HG03342 (cell line): ENCODE results near the gene SARDH.
"Not testable (repeated sequence)": the region's sequence is repeated elsewhere in the genome, so short reads cannot be mapped to it uniquely, and the experiment has no call there.

ENCODE experiments used
- ATAC-seq: cut with Tn5 transposase; IDR thresholded peaks from one replicate; pipeline ENCODE4 v1.9.1; 2021; ENCODE audit warnings: mild to moderate bottlenecking, moderate library complexity; ENCODE audit not compliant: unreplicated experiment

The SARDH gene

GRCh38 chr9:133686642-133687575, 51.2 kb downstream of the SARDH start:
- ATAC-seq, result no peak

DNA sequence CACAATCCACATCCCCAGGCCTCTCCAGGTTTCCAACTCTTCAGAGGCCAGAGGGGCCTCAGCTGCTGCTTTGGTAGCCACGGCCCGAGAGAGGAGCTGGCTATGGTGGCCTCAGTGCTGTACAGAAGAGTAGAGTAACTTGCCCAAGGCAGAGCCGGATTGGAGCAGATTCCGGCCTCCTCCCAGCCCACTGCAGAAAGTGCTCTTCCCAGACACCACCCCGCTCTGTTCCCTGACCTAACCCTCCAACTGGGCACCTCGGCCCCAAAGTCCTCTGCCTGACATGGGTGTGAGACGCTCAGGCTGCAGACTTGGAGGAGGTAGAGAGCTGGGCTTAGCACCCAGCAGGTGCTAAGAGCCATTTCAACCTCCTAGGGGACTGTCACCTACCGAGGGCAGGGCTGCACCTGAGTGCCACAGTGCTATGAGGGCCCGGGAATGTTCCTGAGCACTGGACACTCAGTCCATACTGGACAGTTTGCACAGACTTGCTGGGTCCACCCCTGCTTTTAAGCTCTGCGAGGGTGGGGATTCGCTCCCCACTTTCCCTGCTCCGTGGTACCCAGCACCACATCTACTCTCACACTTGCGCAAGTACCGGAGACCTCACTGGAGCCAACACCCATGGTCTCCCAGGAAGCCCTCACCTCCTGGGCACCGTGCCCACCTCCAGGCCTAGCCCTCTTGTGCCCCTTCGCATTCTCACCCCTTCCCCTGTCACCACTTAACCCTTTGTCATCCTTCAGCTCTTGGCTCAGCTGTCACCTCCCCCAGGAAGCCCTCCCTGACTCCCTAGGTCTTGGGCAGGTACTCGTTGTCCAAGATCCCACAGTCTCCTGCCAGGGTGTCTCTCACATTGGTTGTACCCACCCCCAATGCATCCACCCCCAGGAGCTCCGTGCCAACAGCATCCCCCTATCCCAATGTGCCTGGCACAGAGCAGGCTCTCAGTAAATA, 52.2 kb downstream of the SARDH start:
- no peak for ATAC-seq

DNA sequence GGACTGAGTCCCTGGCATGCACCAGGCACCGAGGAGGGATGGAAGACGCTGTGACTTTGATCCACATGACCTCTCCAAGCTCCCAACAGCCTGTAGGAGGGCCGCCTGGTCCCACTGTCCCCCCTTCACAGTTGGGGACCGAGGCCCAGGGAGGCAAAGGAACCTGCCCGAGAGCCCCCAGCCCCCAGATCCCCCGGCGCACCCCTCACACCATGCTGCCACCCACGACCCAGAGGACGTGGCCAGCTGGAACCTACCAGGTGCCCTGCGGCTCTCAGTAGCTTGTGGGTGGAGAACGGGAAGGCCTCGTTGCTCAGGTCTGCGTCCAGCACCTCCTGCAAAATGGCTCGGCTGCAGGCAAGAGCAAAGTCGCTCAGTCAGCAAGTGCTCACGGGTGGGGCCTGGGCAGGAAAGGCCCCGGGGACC, 53.2 kb downstream of the SARDH start:
- ATAC-seq, result no peak

DNA sequence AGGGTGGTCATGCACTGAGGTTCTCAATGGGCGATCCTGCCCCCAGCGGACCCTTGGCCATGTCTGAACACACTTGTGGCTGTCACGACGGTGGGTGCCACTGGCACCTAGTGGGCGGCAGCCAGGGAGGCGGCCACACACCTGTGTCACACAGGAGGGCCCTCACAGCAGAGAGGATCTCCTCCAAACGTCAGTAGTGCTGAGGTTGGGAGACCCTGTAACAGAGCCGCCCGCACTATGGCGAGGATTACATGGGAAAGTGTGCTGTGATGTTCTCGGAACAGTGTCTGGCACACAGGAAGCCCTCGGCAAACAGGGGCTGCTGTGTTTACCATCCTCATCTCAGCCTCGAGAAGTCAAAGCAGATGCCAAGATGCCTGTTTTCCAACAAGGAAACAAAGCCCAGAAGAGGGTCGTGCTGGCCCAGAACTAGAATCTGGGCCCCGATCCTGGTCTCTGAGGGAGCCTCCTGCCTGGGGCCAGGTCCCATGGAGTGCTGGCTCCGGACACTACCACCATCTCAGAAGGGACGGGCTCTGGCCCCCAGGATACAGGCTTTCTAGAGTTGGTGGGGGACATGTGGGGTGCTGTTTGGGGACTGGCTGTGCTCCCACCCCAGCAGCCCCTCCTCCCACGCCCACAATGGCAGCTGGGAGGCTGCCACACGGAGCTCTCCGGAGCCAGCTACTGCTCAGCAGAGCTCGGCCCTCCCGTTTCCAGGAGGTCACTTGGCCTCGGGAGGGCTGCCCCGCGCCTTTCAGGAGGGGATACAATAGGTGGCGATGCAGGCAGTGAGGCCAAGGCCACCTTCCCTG, 53.8 kb downstream of the SARDH start:
- no peak for ATAC-seq

DNA sequence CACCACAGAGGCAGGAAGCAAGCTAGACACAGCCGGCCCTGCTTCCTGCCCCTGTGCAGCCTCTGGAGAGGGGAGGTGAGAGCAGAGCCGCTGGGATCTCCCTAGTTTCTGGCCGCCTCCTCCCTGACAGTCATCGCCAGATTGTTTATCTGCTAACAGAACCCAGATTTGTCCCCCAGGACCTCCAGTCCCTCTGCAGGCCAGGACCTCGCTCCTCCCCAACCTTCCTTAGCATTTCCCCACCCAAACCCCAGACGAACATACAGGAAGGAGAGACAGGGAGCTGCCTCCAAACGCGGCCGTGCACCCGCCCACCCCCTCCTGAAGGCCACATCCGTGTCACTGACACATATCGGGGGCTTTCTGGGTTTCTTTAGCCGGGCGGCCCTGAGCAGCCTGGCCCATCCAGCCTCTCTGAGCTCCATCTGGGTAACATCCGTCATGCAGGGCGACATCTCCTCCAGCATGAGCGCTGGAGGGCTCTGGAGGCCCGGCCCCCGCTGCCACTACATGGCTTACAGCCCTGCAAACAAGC, 54.5 kb downstream of the SARDH start:
- ATAC-seq, result no peak

GRCh38 chr9:133682818-133683585, 55.1 kb downstream of the SARDH start:
- ATAC-seq, result no peak

DNA sequence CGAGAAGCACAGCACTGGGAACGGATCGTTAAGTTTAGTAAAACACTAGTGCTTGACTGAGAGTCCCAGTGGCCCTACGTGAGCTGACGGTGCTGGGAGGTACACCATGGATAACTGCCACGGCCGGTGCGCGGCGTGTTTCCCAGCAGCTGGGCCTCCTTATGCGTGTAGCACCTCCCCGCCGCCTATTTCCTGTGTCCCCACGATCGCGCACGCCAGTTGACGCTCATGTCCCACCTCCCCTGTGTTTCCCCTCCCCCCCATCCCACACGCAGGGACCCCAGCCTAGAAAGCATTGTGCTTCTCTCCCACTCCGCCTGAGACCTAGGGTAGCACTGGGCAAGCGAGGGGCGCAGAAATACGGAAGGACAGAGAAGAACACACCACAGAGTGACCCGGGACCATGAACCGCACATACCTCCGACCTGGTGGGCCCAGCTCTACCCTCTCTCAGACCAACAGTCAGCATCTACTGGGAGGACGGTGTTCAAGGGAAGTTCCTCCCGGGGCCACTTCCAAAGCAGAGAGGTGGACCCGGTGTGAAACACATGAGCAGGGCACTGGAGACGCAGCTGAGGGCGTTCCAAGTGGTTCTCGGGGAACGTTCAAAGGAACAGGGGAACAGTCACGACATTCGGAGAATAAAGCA, 56.4 kb downstream of the SARDH start:
- no peak for ATAC-seq

DNA sequence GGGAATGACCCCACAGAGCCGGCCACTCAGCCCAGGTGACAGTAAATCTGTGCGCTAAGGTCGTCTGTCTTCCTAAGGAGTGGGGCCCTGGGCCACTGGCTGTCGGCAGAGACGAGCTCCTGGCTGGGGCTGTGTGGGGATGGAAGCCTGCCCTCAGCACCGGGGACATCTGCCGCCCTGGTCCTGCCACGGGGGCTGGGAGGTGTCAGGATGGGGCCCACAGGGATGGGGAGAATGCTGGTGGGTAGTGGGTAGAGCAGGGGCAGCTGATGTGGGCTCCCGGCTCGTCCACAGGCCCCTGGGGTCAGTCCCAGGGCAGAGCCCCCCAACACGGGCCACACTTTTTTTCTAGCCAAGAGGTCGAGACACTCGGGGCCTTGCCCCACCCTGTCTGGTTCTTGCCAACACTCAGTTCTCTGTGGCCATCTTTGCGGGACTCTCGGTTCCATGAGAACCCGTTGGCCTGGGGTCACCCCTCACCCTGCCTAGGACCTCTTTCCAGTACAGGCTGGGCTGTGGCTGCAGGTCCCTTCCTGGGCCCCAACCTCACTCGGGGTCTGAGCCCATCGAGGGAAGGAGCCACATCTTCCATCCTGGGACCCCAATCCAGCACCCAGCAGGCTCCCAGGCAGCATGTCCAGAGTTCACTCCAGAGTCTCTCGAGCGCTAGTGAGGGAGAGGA, 57.0 kb downstream of the SARDH start:
- ATAC-seq, result no peak

GRCh38 chr9:133680250-133680975, 57.7 kb downstream of the SARDH start:
- no peak for ATAC-seq

DNA sequence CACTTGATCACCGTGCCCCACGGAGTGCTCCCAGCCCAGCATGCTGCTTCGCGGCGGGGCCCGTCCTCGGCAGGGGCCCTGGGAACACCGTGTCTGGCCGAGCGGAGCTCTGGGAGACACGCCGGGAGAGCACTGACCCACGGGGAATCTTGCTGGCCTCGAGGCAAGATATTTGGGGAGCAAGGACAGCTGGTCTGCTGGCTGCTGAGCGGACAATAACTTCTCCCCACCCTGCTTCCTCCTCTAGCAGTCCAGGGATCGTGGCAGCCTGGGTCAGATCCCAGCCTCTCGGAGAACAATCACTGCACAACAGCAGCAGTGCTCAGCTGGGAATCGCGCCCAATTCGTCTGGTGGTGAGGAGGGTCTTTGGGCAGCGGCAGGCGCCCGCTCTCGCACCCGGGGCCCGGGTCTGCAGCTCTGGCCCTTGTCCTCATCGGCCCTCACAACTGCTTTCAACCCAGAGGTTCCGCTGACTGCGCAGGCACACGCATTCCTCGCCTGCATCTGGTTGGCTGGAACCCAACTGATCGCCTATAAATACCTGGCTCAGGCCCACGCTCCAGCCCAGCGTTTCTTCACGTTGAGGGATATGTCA, 58.6 kb downstream of the SARDH start:
- ATAC-seq, result no peak

DNA sequence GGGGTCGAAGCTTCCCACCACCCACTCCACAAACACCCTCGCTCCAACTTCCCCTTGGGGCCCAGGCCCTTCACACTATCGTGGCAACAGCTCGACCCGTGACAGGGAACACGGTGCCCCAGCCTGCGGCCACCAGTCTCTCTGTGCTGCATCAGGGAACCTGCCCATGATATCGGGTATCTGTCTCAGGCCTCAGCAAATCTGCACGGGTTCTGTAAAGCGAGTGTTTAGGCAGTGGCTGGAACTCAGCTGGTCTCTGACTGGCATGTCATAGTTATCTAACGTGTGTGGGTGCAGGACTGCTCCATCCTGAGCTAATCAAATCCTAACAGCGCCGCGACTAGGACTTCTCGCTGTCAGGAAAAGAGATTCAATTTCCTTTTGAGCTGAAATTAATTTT, 59.1 kb downstream of the SARDH start:
- ATAC-seq, result no peak

- no peak for ATAC-seq
These were observed 60.8 kb downstream of the SARDH start for GRCh38 chr9:133677126-133678010.

GRCh38 chr9:133676450-133676849, 61.7 kb downstream of the SARDH start:
- no peak for ATAC-seq

GRCh38 chr9:133675796-133676195, 62.4 kb downstream of the SARDH start:
- ATAC-seq, result not testable (repeated sequence)

DNA sequence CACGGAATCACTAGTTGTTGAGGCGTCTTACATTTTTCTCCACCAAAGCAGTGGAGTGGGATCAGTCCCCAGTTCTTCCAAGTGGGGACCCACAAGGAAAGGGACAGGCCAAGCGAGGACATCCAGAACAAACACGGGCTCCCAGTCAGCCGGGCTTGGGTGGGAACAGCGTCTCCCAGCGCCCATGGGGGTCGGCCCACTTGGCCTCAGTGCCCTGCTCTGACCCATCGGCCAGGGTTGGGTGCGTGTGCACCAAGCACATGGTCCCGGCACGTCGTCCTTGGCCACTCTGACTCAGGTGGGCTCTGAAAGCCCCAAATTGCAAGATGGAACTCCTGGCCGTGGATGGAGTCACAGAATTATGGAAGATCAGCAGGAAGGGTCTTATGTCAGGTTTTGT, 64.1 kb downstream of the SARDH start:
- ATAC-seq, result no peak

DNA sequence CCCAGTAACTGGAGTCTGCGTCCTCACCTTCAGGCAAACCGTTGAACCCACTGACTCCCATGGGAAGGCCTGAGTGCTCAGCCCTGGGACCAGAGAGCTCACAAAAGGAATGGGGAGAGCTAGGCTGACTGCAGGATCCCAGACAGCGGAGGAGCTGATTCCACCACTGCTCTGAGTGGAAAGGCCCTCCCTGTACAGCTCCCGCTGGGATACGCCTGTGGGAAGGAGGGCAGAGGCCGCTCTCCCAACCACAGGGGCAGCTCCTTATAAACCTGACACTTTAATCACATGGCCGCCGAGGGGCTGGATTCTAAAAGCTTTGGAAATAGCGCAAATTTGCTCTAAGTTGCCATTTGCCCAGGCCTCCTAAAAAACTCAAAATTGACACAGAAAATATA, 64.9 kb downstream of the SARDH start:
- no peak for ATAC-seq
